Loucy (cell line): ENCODE data around the gene POLR3A.
A peak's percentile ranks its signal among the peaks of the same experiment; 100 is the strongest.

Experiments used
- H2AFZ ChIP-seq: fragments of 200-600 bp; sonication (generic); 2 replicates; pipeline ENCODE4 v1.6.0; 2016; ENCODE audit warnings: antibody characterized with exemption, mild to moderate bottlenecking, low read length, moderate library complexity
- H3F3A ChIP-seq: fragments of 200-600 bp; 2 replicates; pipeline ENCODE4 v1.6.0; 2016; ENCODE audit warnings: antibody characterized with exemption, low read depth, mild to moderate bottlenecking
- H3K27me3 ChIP-seq: fragments of 200-600 bp; sonication (generic); 2 replicates; pipeline ENCODE4 v1.6.1; 2014; ENCODE audit warnings: low read length, mild to moderate bottlenecking; ENCODE audit not compliant: insufficient read depth, poor library complexity, severe bottlenecking
- H3K36me3 ChIP-seq: fragments of 200-600 bp; sonication (generic); 2 replicates; pipeline ENCODE4 v1.6.1; 2016; ENCODE audit warnings: low read length; ENCODE audit not compliant: insufficient read depth
- H3K4me1 ChIP-seq: fragments of 200-600 bp; sonication (generic); 2 replicates; pipeline ENCODE4 v1.5.1; 2014; ENCODE audit warnings: low read length, mild to moderate bottlenecking; ENCODE audit not compliant: insufficient read depth, poor library complexity, severe bottlenecking
- H3K4me2 ChIP-seq: fragments of 200-600 bp; sonication (generic); 2 replicates; pipeline ENCODE4 v1.6.0; 2014; ENCODE audit warnings: antibody characterized with exemption, low read length, low read depth, mild to moderate bottlenecking; ENCODE audit not compliant: poor library complexity, severe bottlenecking
- H3K4me3 ChIP-seq: fragments of 200-600 bp; sonication (generic); 2 replicates; pipeline ENCODE4 v1.5.1; 2014; ENCODE audit warnings: low read length, mild to moderate bottlenecking, mixed read lengths; ENCODE audit not compliant: poor library complexity, severe bottlenecking
- H3K79me2 ChIP-seq: fragments of 200-600 bp; sonication (generic); 2 replicates; pipeline ENCODE4 v1.6.1; 2014; ENCODE audit warnings: low read length; ENCODE audit not compliant: insufficient read depth
- H3K9ac ChIP-seq: fragments of 200-600 bp; sonication (generic); 2 replicates; pipeline ENCODE4 v1.6.0; 2014; ENCODE audit warnings: mild to moderate bottlenecking, low read depth, low read length, moderate library complexity; ENCODE audit not compliant: poor library complexity, severe bottlenecking
- H3K9me2 ChIP-seq: fragments of 200-600 bp; sonication (generic); replicated peaks from 2 replicates; pipeline ENCODE4 v1.6.1; 2016; ENCODE audit warnings: low read depth, low read length, mixed read lengths
- H3K9me3 ChIP-seq: fragments of 200-600 bp; sonication (generic); 2 replicates; pipeline ENCODE4 v1.6.1; 2014; ENCODE audit warnings: mild to moderate bottlenecking, antibody characterized with exemption, low read length, low read depth; ENCODE audit not compliant: insufficient read depth
- H4K20me1 ChIP-seq: fragments of 200-600 bp; sonication (generic); 2 replicates; pipeline ENCODE4 v1.6.0; 2014; ENCODE audit warnings: antibody characterized with exemption, low read length, mild to moderate bottlenecking; ENCODE audit not compliant: insufficient read depth, poor library complexity, severe bottlenecking
- CTCF ChIP-seq: fragments of 200-600 bp; sonication (generic); conservative IDR thresholded peaks from 2 replicates; pipeline ENCODE4 v1.5.1; 2014; ENCODE audit warnings: mild to moderate bottlenecking, antibody characterized with exemption, low read length
- EZH2phosphoT487 ChIP-seq: fragments of 200-600 bp; IDR thresholded peaks from 2 replicates; pipeline ENCODE4 v1.6.1; 2018; ENCODE audit warnings: antibody characterized with exemption, mild to moderate bottlenecking, moderate library complexity, borderline replicate concordance

Gene POLR3A

GRCh38 chr10:77925410-77925794, 103.9 kb downstream of the POLR3A start:
- H3K4me3 ChIP-seq, result peak overlapping the region; percentile 83
- H3K4me2 ChIP-seq, result peak overlapping the region; percentile 92
- H3F3A ChIP-seq, result peaks cover 3% of the 10 kb centered on the region; the same call in 1 of the 2 replicates
- TF ChIP-seq EZH2phosphoT487, result no peak
- TF ChIP-seq CTCF, result no peak
- no peaks in the 10 kb centered on the region for H3K36me3 ChIP-seq
- no peak overlapping the region for H2AFZ ChIP-seq
- H3K9ac ChIP-seq, result peak overlapping the region; percentile 72
- peaks cover 51% of the 10 kb centered on the region for H3K4me1 ChIP-seq
- H3K9me2 ChIP-seq, result no peaks in the 10 kb centered on the region
- peaks cover 37% of the 10 kb centered on the region for H4K20me1 ChIP-seq
- H3K27me3 ChIP-seq, result no peaks in the 10 kb centered on the region
- H3K79me2 ChIP-seq, result peaks cover 59% of the 10 kb centered on the region
- H3K9me3 ChIP-seq, result no peaks in the 10 kb centered on the region

- peak overlapping the region; percentile 64 for H3K4me2 ChIP-seq
- no peaks in the 10 kb centered on the region for H3K9me3 ChIP-seq
- peaks cover 80% of the 10 kb centered on the region for H3K79me2 ChIP-seq
- no peaks in the 10 kb centered on the region for H3K36me3 ChIP-seq
- H3K4me1 ChIP-seq, result peaks cover 56% of the 10 kb centered on the region
- no peaks in the 10 kb centered on the region for H3K9me2 ChIP-seq
- no peak overlapping the region for H2AFZ ChIP-seq
- no peaks in the 10 kb centered on the region for H3K27me3 ChIP-seq
- H3K4me3 ChIP-seq, result peak overlapping the region; percentile 45
- H3K9ac ChIP-seq, result no peak overlapping the region
- no peaks in the 10 kb centered on the region for H3F3A ChIP-seq
- peaks cover 44% of the 10 kb centered on the region for H4K20me1 ChIP-seq
- no peak for TF ChIP-seq EZH2phosphoT487
- no peak for TF ChIP-seq CTCF
Observed at GRCh38 chr10:77922566-77923179, 106.6 kb downstream of the POLR3A start.

GRCh38 chr10:77922055-77922454, 107.3 kb downstream of the POLR3A start:
- Histone ChIP-seq H3K79me2 (peaks cover 86% of the 10 kb centered on the region), H2AFZ (no peak overlapping the region), H4K20me1 (peaks cover 44% of the 10 kb centered on the region), H3F3A (no peaks in the 10 kb centered on the region), H3K27me3 (no peaks in the 10 kb centered on the region), H3K9me2 (no peaks in the 10 kb centered on the region), H3K4me1 (peaks cover 53% of the 10 kb centered on the region), H3K9ac (no peak overlapping the region), H3K4me3 (no peak overlapping the region), H3K9me3 (no peaks in the 10 kb centered on the region), H3K4me2 (peak overlapping the region; percentile 64), H3K36me3 (no peaks in the 10 kb centered on the region)
- TF ChIP-seq CTCF, result no peak
- TF ChIP-seq EZH2phosphoT487, result no peak
